SK-N-MC (cell line): ENCODE measurements around the gene MYO7A.

Experiments used
- FOXP2 ChIP-seq: optimal IDR thresholded peaks from 2 replicates; pipeline ENCODE3; 2011; ENCODE audit warnings: mild to moderate bottlenecking, moderate library complexity; ENCODE audit not compliant: insufficient read depth; ENCODE audit errors: extremely low read length, control extremely low read depth
- POLR2AphosphoS5 ChIP-seq: IDR thresholded peaks from 2 replicates; pipeline ENCODE4 v1.6.1; 2012; ENCODE audit warnings: mild to moderate bottlenecking, low read depth, low read length, borderline replicate concordance

GRCh38 chr11:77118971-77119370, 9.1 kb upstream of the MYO7A start:
- no peak for TF ChIP-seq FOXP2
- no peak for TF ChIP-seq POLR2AphosphoS5
